Stimulated activated naive CD8-positive, alpha-beta T cell treated with anti-CD3 and anti-CD28 coated beads, Interleukin-15, Interleukin-2, amounts not matched to agents 100 U/mL and 50 U/mL, for 24 hours (primary cell): ENCODE results near the gene TCIRG1.

ENCODE experiments used
- ATAC-seq: fragments of 150-1000 bp; cut with Tn5 transposase; one replicate; pipeline ENCODE4 v1.10.0; 2021
- DNase-seq: peaks from one replicate; pipeline ENCODE4 v3.0.0; 2021

Gene TCIRG1

DNA sequence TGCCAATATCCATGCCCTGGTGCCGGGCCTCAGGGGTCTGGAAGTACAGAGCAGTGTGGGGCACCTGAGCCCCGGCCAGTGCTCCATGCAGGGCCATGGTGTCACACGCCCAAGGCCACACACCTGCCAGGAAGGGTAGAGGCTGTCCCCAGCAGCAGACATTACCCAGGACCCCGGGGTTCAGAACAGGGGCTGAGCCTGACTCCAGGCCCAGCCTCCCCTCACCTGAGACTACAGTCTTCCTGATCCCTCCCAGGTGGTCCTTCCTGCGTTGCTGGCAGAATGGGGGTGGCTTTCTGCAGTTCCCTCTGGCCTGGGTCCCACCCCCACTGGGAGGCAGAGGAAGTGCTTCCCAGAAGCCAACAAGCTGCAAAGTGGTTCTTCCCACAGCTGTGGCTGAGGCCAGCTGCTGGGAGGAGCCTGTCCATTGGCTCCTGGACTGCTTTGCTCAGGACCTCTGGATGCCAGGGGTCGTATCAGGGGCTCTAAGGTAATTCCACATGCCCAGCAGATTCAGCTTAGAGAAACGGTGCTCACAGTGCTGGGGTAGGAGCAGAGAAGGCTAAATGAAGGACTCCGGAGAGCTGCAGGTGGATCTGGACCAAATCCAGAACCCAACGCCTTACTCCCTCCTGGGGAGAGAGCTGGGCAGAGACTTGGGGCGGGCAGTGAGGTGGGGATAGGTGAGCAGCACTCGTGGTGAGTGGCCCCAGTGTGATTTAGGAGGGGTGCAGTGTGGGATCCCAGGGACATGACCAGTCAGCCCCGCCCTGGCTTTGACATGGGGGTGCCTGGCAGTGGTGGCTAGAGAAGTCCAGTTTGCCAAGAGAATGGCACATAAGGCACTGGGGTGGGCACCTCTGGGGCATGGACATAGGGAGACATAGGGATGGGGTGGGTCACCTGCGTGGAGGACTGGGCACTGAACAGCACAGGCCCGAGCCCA, 12.6 kb downstream of the TCIRG1 start:
- no peak for ATAC-seq
- DNase-seq, result no peak

GRCh38 chr11:68052137-68052873, 13.5 kb downstream of the TCIRG1 start:
- DNase-seq (no peak), ATAC-seq (no peak)

- no peak for DNase-seq
- ATAC-seq, result no peak
These were observed 14.3 kb downstream of the TCIRG1 start for GRCh38 chr11:68053117-68053516.

- no peak for ATAC-seq
- no peak for DNase-seq
These were observed 15.4 kb downstream of the TCIRG1 start for GRCh38 chr11:68053981-68054812.

GRCh38 chr11:68056317-68057285, 17.8 kb downstream of the TCIRG1 start:
- no peak for ATAC-seq
- DNase-seq, result no peak

GRCh38 chr11:68057807-68058206, 19.0 kb downstream of the TCIRG1 start:
- no peak for ATAC-seq
- no peak for DNase-seq

- DNase-seq (no peak), ATAC-seq (no peak)
These were observed 22.7 kb downstream of the TCIRG1 start for GRCh38 chr11:68061508-68061907.

DNA sequence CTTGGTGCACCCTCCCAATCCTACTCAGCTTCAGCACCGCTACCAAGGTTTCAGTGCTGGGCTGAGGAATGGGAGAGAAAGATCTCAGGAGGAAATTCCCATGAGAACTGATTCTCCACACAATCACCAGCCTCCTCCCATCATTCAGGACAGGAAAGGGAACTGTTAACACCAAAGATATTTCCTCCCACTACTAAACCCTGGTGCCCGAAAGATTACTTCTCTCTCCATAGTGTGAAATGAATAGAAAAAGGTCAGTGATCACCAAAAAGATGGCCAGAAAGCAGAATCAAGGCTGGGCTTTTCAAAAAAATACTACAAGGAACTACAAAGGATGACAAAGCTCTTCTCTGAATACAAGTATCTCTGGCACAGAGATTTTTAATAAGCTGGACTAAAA, 26.1 kb downstream of the TCIRG1 start:
- ATAC-seq (no peak), DNase-seq (no peak)

GRCh38 chr11:68065841-68066240, 27.0 kb downstream of the TCIRG1 start:
- DNase-seq (no peak), ATAC-seq (no peak)

GRCh38 chr11:68066742-68067141, 27.9 kb downstream of the TCIRG1 start:
- no peak for DNase-seq
- ATAC-seq, result no peak

GRCh38 chr11:68067991-68068390, 29.2 kb downstream of the TCIRG1 start:
- no peak for ATAC-seq
- DNase-seq, result no peak

DNA sequence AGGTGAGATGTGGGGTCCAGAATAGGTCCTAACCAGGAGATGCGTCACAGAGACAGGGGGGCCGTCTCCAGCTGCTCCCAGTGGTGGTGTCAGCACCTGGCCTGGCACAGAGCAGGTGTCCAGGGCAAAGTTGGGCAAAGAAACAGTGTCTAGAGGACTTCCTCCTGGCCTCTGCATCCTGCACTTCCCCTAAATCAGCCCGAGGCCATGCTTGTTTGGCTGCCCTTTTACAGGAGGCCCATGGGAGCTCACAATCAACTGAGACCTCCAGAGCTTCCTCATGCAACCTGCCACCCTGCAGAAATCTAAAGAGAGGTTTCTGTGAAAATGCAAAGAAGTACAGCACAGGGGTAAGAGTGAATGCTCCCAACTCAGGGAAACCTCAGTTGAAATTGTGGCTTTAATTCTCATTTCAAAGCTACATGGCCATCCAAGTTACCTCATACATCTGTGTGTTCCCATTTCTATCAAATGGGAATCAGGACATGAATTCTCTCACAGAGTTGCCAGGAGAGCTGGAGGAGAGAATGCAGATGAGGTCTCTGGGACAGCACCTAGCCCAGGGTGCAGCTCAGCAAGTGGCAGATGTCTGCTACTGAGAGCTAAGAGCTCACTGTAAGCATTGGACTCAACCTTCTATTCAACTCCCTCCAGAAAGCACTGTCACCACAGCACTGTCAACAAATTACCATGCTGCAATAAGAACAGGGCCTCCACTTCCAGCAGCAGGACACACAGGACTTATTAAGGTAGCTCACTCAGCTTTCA, 32.6 kb downstream of the TCIRG1 start:
- no peak for DNase-seq
- ATAC-seq, result no peak

- no peak for ATAC-seq
- no peak for DNase-seq
These were observed 35.9 kb downstream of the TCIRG1 start for GRCh38 chr11:68074584-68075352.

- ATAC-seq (no peak), DNase-seq (no peak)
These were observed 37.7 kb downstream of the TCIRG1 start for GRCh38 chr11:68076371-68077042.

DNA sequence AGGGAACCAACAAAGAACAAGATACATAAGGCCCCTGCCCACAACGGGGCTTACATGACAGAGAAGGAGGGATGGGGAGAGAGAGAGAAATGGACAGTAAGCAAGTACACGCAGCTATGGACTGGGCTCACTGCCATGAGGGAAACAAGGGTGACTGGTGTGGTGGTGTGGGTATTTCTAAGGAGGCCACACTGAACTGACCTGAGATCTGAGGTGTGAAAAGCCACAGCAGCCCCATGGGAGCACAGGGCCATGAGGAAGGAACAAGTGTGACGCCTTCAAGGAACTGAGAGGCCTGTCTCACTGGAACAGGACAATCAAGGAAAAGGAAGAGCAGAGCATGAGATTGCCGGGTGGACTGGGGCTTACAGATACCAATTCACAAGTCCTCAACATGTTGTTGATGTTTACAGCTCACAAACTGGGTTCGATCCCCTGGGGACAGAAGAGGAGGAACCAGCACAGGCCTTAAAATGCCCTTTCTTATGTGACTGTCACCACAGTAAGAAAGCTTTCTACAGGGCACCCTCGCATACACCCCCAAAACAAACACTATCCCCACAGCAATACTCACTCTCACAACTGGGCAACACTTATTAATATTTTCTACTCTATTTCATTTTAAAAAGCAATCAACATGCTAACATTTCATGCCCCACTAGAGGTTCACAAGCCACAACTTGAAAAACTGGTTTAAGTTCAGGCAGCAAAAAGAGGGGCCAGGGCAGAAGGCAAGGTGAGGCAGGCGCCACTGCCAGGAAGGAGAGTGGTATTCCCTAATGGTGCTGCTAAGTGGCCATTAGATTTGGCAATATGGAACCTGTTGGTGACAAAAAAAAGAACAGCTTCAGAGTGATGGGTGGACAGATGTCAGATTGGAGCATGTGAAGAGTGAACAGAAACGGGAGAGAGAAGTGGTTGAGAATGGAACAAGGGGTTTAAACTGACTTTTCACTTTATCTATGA, 39.1 kb downstream of the TCIRG1 start:
- ATAC-seq, result no peak
- DNase-seq, result no peak

- no peak for DNase-seq
- ATAC-seq, result no peak
These were observed 42.0 kb downstream of the TCIRG1 start for GRCh38 chr11:68080860-68081259.

DNA sequence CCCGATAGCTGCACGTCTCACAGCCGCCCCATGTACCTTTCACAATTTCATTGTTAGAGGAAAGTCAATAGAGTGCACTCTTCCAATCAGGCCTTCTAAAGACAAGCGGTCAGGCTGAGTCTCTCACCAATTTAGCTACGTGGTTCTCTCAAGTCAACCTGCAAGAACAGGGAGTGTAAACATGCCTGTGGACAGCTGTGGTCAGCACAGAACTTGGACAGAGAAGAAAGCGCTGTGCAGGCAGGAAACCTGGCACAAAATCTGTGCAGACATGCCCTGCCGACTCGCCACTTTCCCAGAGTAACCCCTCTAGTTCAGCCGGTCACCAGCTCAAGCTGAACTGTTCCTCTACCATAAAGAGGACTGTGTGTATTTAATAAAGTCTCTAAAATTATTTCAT, 42.9 kb downstream of the TCIRG1 start:
- DNase-seq (no peak), ATAC-seq (no peak)

GRCh38 chr11:68082481-68082880, 43.7 kb downstream of the TCIRG1 start:
- DNase-seq, result no peak
- no peak for ATAC-seq
